Right lobe of liver (tissue), 4 donors: ENCODE results near the gene PAX4.

Experiments used
- CTCF ChIP-seq, 4 donors: fragments of 200-600 bp in 3 of 4; fragments of 450-650 bp in 1 of 4; IDR thresholded peaks; one replicate each; pipeline versions ENCODE4 v1.5.1 to v1.8.0; 2016 to 2022; ENCODE audit warnings: antibody characterized with exemption in 4 of 4, mild to moderate bottlenecking in 2 of 4
- POLR2A ChIP-seq: fragments of 450-650 bp; IDR thresholded peaks from one replicate; pipeline ENCODE4 v1.6.1; 2017; ENCODE audit warnings: antibody characterized with exemption, mild to moderate bottlenecking
- donor health status: DM: no; HTN: no; CAD: no.
- donor health status: DM: no; HTN: no; CAD: no.
- donor health status: DM: no; HTN: yes; CAD: no.

GRCh38 chr7:127620406-127621233, 2.7 kb upstream of the PAX4 start:
- TF ChIP-seq POLR2A, result no peak
- TF ChIP-seq CTCF (IDR thresholded peaks at IDR 0.05), result no peak
